HG02642 (cell line): ENCODE results near the gene CEP97.
A peak's percentile ranks its signal among the peaks of the same experiment; 100 is the strongest.

Source experiments
- ATAC-seq: cut with Tn5 transposase; IDR thresholded peaks from one replicate; pipeline ENCODE4 v1.9.1; 2021; ENCODE audit warnings: mild to moderate bottlenecking; ENCODE audit not compliant: unreplicated experiment, poor library complexity

Gene CEP97

DNA sequence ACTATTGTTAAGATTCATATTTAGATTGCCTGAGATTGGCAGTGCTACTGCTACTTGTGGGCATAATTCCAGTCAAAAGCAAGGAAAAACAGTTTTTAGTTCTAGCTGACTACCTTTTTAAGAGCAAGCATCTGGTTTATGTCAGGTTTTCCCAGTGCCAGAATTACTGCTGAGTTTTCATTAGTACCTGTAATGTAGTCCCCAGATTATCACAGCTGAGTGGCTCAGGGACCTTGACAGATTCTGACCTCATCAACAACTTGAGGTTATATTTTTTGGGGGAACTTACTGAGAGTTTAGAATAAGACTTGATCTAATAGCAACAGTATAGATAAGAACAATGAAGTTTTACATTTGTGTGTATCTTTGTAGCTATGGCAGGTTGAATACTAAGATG, 85.6 kb downstream of the CEP97 start:
- no peak for ATAC-seq

DNA sequence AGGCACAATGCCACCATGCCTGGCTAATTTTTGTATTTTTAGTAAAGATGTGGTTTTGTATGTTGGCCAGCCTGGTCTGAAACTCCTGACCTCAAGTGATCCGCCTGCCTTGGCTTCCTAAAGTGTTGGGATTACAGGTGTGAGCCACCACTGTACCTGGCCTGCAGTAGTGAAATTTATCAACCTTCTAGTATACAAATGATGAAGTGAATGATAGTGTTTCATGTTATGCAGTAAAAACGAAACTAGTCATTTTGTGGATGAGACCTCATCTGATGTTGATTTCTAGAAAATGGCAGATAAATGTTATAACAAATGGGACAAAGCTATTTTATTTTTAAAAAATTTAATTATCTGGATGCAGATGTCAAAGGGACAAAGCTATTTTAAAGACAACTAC, 87.5 kb downstream of the CEP97 start:
- ATAC-seq = no peak

DNA sequence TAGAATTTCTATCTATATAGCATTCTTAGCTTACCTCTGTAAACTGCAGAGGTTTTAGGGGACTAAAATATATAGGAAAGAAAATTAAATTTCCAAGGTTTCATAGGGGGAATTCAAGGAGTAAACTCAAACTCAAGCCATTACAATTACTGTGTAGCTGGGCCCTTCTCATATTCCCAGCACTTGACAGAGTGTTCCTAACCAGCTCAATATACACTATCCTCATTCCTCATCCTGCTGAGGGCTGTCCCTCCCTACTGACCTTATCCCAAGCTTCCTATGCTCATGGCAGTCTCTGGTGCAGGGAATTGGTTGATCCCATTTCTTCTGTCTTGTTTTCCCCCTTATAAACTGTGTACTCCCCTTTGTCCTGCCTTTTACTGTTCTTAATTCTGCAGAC, 88.5 kb downstream of the CEP97 start:
- no peak for ATAC-seq

DNA sequence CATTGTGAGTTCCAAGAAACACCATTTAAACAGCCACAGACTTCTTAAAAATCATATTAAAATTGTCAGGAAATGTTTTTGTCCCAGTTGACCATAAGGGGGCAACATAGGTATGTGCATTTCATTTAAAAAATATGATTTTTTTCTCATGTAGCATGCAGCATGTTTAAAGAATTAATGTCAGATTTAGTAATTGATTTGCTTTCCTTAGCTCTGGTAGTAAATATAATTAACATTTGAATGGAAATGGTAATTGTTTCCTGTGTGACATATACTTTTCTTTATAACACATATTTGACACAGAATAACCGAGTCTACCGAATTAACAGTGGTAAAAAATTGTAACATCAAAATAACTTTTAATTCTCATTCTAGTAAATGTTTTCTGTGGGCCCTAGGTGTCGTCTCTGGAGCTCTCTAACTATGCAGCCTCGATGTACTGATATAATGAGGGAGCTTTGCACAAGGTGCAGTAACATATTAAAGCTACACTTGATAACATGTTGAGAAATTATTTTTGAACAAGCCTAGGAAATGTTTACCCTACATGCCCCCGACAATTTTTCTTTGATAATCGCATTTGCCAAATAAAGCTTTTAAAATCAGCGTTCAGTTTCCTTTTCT, 89.5 kb downstream of the CEP97 start:
- ATAC-seq = no peak

DNA sequence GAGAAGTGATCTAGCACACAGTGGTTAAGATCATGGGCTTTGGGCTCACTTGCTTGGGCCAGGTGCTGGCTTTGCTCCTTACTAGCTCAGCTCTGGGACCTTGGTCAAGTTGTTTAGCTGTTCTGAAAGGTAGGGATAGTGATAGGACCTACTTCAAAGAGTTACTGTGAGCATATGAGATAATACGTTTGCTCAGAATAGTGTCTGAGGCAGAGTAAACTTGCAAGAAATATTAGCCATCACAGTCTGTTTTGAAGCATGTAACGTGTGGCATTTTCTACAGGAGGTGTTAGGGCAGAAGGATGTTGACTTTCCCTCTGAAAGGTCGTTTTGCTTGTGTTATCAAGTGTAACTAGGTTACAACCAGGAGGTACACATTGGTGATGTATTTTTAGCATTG, 90.4 kb downstream of the CEP97 start:
- no peak for ATAC-seq

DNA sequence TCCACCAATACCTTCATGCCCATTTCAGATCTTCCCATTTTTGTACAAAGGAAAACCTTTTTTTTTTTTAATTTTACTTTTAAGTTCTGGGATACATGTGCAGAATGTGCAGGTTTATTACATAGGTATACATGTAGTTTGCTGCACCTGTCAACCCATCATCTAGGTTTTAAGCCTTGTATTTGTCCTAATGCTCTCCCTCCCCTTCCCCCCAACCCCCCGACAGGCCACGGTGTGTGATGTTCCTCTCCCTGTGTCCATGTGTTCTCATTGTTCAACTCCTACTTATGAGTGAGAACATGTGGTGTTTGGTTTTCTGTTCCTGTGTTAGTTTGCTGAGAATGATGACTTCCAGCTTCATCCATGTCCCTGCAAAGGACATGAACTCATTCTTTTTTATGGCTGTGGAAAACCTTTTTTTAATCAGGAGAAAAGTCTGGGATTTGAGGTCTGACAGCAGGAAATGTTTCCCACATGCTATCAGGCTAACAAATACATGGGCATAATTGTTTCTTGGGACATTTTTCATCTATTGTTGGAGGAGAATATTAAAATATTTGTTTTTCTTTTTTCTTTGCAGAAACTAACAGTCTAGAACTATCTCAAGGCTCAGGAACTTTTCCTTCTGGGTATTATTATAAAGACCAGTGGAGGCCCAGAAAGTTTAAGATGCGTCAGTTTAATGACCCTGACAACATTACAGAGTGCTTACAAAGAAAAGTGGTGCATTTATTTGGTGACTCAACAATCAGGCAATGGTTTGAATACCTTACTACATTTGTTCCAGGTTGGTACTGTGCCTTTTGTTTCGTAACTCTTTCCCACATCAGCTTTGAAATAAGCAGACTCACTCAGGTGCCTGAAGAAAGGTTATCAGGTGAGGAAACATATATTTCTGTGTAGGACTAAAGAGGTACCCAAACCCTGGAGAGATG, 92.1 kb downstream of the CEP97 start:
- no peak for ATAC-seq

DNA sequence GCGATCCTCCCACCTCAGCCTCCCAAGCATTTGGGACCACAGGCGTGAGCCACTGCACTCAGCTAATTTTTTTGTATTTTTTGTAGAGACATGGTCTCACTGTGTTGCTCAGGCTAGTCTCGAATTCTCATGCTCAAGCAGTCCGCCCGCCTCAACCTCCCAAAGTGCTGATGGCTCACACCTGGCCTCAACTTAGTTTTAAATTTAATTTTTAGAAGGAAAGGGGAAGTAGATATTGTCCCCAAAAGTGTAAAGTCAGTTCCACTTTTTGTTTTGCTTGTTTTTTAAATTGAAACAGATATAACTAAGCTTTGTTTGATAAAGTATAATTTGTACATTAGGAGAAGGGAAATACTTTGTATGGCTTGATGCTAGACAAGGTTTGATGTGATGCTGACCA, 93.6 kb downstream of the CEP97 start:
- no peak for ATAC-seq

DNA sequence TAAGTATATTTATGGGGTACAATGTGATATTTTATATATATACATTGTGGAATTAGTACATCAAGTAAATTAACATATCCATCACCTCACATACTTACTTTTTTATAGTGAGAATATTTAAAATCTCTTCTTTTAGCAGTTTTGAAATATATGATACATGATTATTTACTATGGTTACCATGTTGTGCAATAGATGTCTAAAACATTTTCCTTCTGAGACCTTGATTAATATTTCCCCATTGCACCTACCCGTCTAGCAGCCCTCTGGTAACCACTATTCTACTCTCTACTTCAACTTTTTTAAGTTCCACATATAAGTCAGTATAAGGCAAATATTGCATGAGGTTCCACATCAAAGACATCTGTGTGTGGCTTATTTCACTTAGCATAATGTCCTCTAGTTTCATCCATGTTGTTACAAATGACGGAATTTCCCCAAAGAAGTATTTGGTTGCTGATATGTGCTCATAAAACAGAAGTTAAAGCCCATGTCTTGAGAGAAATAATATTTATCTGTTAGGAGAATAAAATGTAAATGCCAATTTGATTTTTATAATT, 95.3 kb downstream of the CEP97 start:
- peak; percentile 70 for ATAC-seq
